K562 (cell line): ENCODE measurements around the gene BCO1. TPM values are rescaled to one million over a fixed set of nuclear protein-coding genes. Genes with fewer than 3 reads are reported as not detected.
A peak's percentile ranks its signal among the peaks of the same experiment; 100 is the strongest.

ENCODE experiments used
- CTCF ChIP-seq, 3 experiments: IDR thresholded peaks in 2 of 3; conservative IDR thresholded peaks in 1 of 3; 2 replicates each; pipeline ENCODE4 v1.5.1; 2011 to 2012; ENCODE audit warnings: low read length in 3 of 3, mild to moderate bottlenecking in 3 of 3, control low read depth in 2 of 3, improper control_type of control experiment in 1 of 3, inconsistent platforms in 1 of 3, low read depth in 1 of 3, mixed read lengths in 1 of 3, moderate library complexity in 1 of 3; ENCODE audit not compliant: insufficient read depth in 2 of 3
- MEIS2 ChIP-seq: fragments of 450-650 bp; IDR thresholded peaks from 2 replicates; pipeline ENCODE4 v1.6.1; 2014; ENCODE audit warnings: mild to moderate bottlenecking; ENCODE audit not compliant: partially characterized antibody
- POLR2G ChIP-seq: fragments of 200-400 bp; formaldehyde crosslinking; IDR thresholded peaks from 2 replicates; pipeline ENCODE4 v1.6.1; 2017; ENCODE audit warnings: low read depth, mild to moderate bottlenecking, antibody characterized with exemption, low read length, moderate library complexity
- REST ChIP-seq, 2 experiments: fragments of 450-650 bp; formaldehyde crosslinking in 1 of 2; IDR thresholded peaks; 2 replicates each; pipeline versions ENCODE4 v1.4.0 to v1.6.1; 2014 to 2020; ENCODE audit warnings: mild to moderate bottlenecking in 2 of 2, borderline replicate concordance in 1 of 2, low read depth in 1 of 2
- YY1 ChIP-seq, 3 experiments: IDR thresholded peaks; 2 replicates each; pipeline ENCODE4 v1.6.1; 2011; ENCODE audit warnings: low read length in 2 of 3, mild to moderate bottlenecking in 2 of 3, moderate library complexity in 2 of 3, borderline replicate concordance in 1 of 3, control low read depth in 1 of 3, low read depth in 1 of 3; ENCODE audit not compliant: insufficient read depth in 3 of 3, insufficient replicate concordance in 2 of 3, control insufficient read depth in 1 of 3, insufficient read length in 1 of 3; ENCODE audit errors: extremely low read depth in 1 of 3
- ZEB2 ChIP-seq: fragments of 450-650 bp; IDR thresholded peaks from 2 replicates; pipeline ENCODE4 v1.6.1; 2016
- ZNF639 ChIP-seq, 2 experiments: fragments of 200-800 bp in 1 of 2; sonication (Bioruptor generic) in 1 of 2; sonication (generic) in 1 of 2; formaldehyde crosslinking in 1 of 2; IDR thresholded peaks in 1 of 2; conservative IDR thresholded peaks in 1 of 2; 2 replicates each; pipeline versions ENCODE4 v1.5.0 to v1.6.1; 2016 to 2020; ENCODE audit warnings: missing compliant biosample characterization in 1 of 2, missing genetic modification characterization in 1 of 2, missing genetic modification reagents in 1 of 2
- polyA plus RNA-seq, 8 experiments: library from polyadenylated mRNA; depleted of rRNA in 4 of 8; stranded (reverse) in 5 of 8; unstranded in 3 of 8; fragments of >200 nt; fragmentation: Nextera tagmentation in 2 of 8; fragmentation: Illumina TruSeq in 1 of 8; extraction: Ambion mirVana in 2 of 8; extraction: Trizol in 1 of 8; gene quantifications; 2 replicates each; pipeline versions ENCODE4 v1.2.1 to v1.2.3, GENCODE V29; 2011 to 2014; ENCODE audit warnings: inconsistent platforms in 1 of 8, missing spikeins in 1 of 8
- total RNA-seq, 7 experiments: library from RNA; depleted of rRNA in 6 of 7; stranded (reverse); fragments of >200 nt in 6 of 7; fragmentation: Illumina TruSeq in 2 of 7; extraction: Trizol in 2 of 7; gene quantifications; 2 replicates each; pipeline versions ENCODE4 v1.2.1 to v1.2.3, GENCODE V29; 2011 to 2021; ENCODE audit warnings: low replicate concordance in 1 of 7

Gene BCO1
- total and polyA plus RNA-seq, 9 of the 15 experiments (the other 6 are each of a cell fraction or from before 2014, with no cell fraction given), result not detected

- TF ChIP-seq POLR2G, result no peak
- TF ChIP-seq CTCF (IDR thresholded peaks at IDR 0.05 in 2 of 3, conservative IDR thresholded peaks at IDR 0.05 in 1 of 3; ENCODE audit: insufficient read depth in 2 of 3, low read depth in 1 of 3, low read length in 3 of 3), result peak; percentile 72 to 89 (median 79)
- 0 out of 2 replicates have a peak, but pooled peaks have one; percentile 31 for TF ChIP-seq ZEB2
- 0 out of 2 replicates have a peak, but pooled peaks have one; percentile 25 for TF ChIP-seq REST (IDR thresholded peaks at IDR 0.05; ENCODE audit: borderline replicate concordance)
- no peak for TF ChIP-seq REST (CRISPR knock-in tag; IDR thresholded peaks at IDR 0.05; ENCODE audit: low read depth)
- TF ChIP-seq MEIS2, result no peak
- TF ChIP-seq YY1 (IDR thresholded peaks at IDR 0.05; ENCODE audit: borderline replicate concordance in 1 of 3, control insufficient read depth in 1 of 3, extremely low read depth in 1 of 3, insufficient read depth in 3 of 3, insufficient read length in 1 of 3, insufficient replicate concordance in 2 of 3, low read depth in 1 of 3, low read length in 2 of 3), result no peak
- no peak for TF ChIP-seq ZNF639 (CRISPR knock-in tag; conservative IDR thresholded peaks at IDR 0.05 in 1 of 2, IDR thresholded peaks at IDR 0.05 in 1 of 2)
Measured at GRCh38 chr16:81261049-81261648, 22.7 kb downstream of the BCO1 start (continued).
